Neural crest cell (in vitro differentiated cells): ENCODE results near the gene RUFY4. TPM values are rescaled to one million over a fixed set of nuclear protein-coding genes. Genes with fewer than 3 reads are reported as not detected.
"Not testable (repeated sequence)": the region's sequence is repeated elsewhere in the genome, so short reads cannot be mapped to it uniquely, and the experiment has no call there.

Source experiments
- DNase-seq: peaks from one replicate; pipeline ENCODE4 v3.0.0; 2021; ENCODE audit warnings: low read depth, mixed read lengths, low spot score
- H3K27ac Mint-ChIP-seq: one replicate; pipeline ENCODE4 v1.8.0; 2021; ENCODE audit warnings: mild to moderate bottlenecking, mixed read lengths; ENCODE audit not compliant: unreplicated experiment
- H3K27me3 Mint-ChIP-seq: 2 replicates; pipeline ENCODE4 v1.8.0; 2021; ENCODE audit warnings: low read depth, mild to moderate bottlenecking, mixed read lengths
- H3K36me3 Mint-ChIP-seq: 2 replicates; pipeline ENCODE4 v1.8.0; 2021; ENCODE audit warnings: low read depth, mild to moderate bottlenecking, mixed read lengths
- H3K4me1 Mint-ChIP-seq: 2 replicates; pipeline ENCODE4 v1.8.0; 2021; ENCODE audit warnings: mixed read lengths
- H3K4me3 Mint-ChIP-seq: one replicate; pipeline ENCODE4 v1.8.0; 2021; ENCODE audit warnings: mild to moderate bottlenecking, mixed read lengths
- H3K9me3 Mint-ChIP-seq: 2 replicates; pipeline ENCODE4 v1.8.0; 2021; ENCODE audit warnings: mixed read lengths
- long read RNA-seq: library from polyadenylated mRNA; unstranded; transcript quantifications from one replicate; pipeline ENCODE4 v2.0.0, GENCODE V29; 2020
- total RNA-seq: library from RNA; stranded (reverse); gene quantifications from 2 replicates; pipeline ENCODE4 v1.2.1, GENCODE V29; 2021
- TF ChIP-seq, protein P1 (sequence below): fragments of 200-600 bp; sonication (generic); conservative IDR thresholded peaks from 2 replicates; pipeline ENCODE4 v1.5.0; 2021; ENCODE audit warnings: antibody characterized with exemption, mild to moderate bottlenecking

Gene RUFY4, protein sequence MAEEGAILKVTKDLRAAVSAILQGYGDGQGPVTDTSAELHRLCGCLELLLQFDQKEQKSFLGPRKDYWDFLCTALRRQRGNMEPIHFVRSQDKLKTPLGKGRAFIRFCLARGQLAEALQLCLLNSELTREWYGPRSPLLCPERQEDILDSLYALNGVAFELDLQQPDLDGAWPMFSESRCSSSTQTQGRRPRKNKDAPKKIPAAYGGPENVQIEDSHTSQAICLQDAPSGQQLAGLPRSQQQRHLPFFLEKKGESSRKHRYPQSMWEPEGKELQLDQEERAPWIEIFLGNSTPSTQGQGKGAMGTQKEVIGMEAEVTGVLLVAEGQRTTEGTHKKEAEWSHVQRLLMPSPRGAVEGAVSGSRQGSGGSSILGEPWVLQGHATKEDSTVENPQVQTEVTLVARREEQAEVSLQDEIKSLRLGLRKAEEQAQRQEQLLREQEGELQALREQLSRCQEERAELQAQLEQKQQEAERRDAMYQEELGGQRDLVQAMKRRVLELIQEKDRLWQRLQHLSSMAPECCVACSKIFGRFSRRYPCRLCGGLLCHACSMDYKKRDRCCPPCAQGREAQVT
- not detected in 2 replicates for total RNA-seq
- long read RNA-seq: 0 reads

DNA sequence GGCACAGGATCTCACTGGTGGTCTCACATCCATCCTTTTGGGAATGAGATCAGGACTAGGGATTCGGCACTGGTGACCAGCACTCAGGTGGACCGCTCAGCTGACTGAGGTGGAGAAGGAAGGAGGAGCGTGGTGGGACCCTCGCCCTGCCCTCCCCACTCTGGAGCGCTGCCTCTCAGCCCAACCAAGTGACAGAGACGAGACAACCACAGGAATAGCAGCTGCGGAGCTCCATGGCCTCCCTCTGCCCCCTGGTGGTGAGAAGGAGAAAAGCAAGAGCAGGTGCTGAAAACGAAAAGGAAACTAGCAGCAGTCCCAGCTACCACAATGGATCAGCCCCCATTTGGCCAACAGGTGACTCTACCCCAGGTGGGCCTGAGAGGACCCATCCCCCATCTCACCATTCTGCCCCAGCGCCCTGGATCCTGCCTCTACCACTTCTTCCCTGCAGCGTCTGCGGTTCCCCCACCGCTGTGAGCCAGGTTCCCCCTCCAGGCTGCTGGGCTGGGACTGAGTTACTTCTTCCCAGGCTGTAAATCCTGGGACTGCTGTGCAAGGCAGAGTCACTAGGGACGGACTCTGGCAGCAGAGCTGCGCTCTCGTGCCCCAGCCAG lies at the start of gene RUFY4:
TSS of gene RUFY4 (plus strand) at position 533 of the 614 bp plus-strand sequence. CDS start 1,353 bp downstream, outside the sequence.
- not testable (repeated sequence) for H3K9me3 Mint-ChIP-seq, H3K4me3 Mint-ChIP-seq, H3K4me1 Mint-ChIP-seq, H3K27ac Mint-ChIP-seq, H3K36me3 Mint-ChIP-seq
- H3K27me3 Mint-ChIP-seq: peaks cover 18% of the 10 kb centered on the region
- DNase-seq: peak; percentile 54
- TF ChIP-seq, protein P1, sequence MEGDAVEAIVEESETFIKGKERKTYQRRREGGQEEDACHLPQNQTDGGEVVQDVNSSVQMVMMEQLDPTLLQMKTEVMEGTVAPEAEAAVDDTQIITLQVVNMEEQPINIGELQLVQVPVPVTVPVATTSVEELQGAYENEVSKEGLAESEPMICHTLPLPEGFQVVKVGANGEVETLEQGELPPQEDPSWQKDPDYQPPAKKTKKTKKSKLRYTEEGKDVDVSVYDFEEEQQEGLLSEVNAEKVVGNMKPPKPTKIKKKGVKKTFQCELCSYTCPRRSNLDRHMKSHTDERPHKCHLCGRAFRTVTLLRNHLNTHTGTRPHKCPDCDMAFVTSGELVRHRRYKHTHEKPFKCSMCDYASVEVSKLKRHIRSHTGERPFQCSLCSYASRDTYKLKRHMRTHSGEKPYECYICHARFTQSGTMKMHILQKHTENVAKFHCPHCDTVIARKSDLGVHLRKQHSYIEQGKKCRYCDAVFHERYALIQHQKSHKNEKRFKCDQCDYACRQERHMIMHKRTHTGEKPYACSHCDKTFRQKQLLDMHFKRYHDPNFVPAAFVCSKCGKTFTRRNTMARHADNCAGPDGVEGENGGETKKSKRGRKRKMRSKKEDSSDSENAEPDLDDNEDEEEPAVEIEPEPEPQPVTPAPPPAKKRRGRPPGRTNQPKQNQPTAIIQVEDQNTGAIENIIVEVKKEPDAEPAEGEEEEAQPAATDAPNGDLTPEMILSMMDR: peak; percentile 81

DNA sequence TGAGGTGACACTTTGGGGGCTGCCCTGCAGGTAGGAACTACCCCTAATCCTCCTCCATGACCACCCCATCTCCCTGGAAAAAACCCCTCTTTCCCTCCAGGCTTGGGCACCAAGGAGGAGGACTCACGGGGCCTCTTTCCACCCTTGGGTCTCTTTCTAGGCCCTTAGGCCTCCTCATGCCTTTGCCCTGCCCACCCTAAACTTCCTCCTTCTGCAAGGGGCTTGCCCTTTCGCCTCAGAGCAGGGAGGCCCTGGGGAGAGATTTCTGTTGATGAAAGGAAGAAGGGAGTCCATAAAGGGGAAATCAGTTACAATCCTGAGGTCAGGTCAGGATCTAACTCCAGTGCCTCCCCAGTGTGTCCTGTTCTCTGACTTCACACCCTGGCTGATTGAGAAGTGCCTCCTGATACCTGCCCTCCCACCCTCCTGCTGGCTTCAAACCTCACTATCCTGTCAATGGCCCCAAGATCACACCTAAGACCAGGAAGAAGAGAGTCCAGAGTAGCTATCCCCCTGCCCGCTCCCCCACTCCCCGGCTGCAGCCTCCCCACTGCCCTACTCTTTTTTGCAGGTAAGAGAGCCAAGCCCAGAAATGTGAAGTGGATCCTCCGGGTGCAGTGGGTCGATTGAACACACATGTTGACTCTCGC lies 49.5 kb upstream of the RUFY4 start:
- no peaks in the 10 kb centered on the region for H3K27me3 Mint-ChIP-seq
- H3K9me3 Mint-ChIP-seq: no peaks in the 10 kb centered on the region
- H3K4me3 Mint-ChIP-seq: no peak overlapping the region
- TF ChIP-seq, protein P1: no peak
- peaks cover 75% of the 10 kb centered on the region for H3K4me1 Mint-ChIP-seq
- peak overlapping the region; percentile 97 for H3K27ac Mint-ChIP-seq
- DNase-seq: no peak
- H3K36me3 Mint-ChIP-seq: no peaks in the 10 kb centered on the region

GRCh38 chr2:218020281-218020680 lies 48.8 kb upstream of the RUFY4 start:
- no peaks in the 10 kb centered on the region for H3K9me3 Mint-ChIP-seq
- peaks cover 68% of the 10 kb centered on the region for H3K4me1 Mint-ChIP-seq
- no peak overlapping the region for H3K4me3 Mint-ChIP-seq
- H3K27me3 Mint-ChIP-seq: no peaks in the 10 kb centered on the region
- no peak overlapping the region for H3K27ac Mint-ChIP-seq
- TF ChIP-seq, protein P1: no peak
- H3K36me3 Mint-ChIP-seq: no peaks in the 10 kb centered on the region
- DNase-seq: no peak

DNA sequence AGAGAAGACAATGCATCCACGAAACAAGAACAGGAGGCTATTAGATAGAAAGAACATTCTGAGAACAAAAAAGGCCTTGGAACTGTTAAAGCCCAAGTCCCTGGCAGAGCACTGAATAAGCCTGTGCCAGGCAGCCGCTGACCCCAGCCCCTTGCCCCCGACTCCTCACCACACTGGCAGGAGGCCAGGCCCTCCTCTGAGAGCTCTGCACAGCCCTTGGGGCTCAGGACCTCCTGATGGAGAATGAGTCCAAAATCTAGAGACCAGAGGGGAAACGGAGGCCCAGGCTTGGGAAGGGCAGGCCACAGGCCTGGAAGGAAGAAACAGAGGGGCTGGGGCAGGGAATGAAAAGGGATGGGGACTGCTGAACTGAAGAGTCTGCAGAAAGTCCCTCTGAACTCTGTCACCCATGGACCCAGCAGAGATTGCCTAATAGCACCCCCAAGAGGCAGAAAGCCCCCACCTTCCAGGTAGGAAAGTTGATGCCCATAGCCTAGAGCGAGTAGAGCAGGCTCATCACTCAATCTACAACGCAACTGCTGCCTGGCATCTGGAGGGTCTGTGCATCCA lies 48.0 kb upstream of the RUFY4 start:
- H3K4me3 Mint-ChIP-seq: no peak overlapping the region
- H3K36me3 Mint-ChIP-seq: no peaks in the 10 kb centered on the region
- TF ChIP-seq, protein P1: no peak
- no peaks in the 10 kb centered on the region for H3K27me3 Mint-ChIP-seq
- no peak overlapping the region for H3K27ac Mint-ChIP-seq
- H3K9me3 Mint-ChIP-seq: no peaks in the 10 kb centered on the region
- no peak for DNase-seq
- H3K4me1 Mint-ChIP-seq: peaks cover 65% of the 10 kb centered on the region

GRCh38 chr2:218021536-218022071 lies 47.4 kb upstream of the RUFY4 start:
- H3K4me3 Mint-ChIP-seq: no peak overlapping the region
- TF ChIP-seq, protein P1: no peak
- no peaks in the 10 kb centered on the region for H3K27me3 Mint-ChIP-seq
- DNase-seq: no peak
- H3K27ac Mint-ChIP-seq: peak overlapping the region; percentile 78
- no peaks in the 10 kb centered on the region for H3K9me3 Mint-ChIP-seq
- H3K36me3 Mint-ChIP-seq: no peaks in the 10 kb centered on the region
- H3K4me1 Mint-ChIP-seq: peaks cover 61% of the 10 kb centered on the region
